Stimulated activated CD4-positive, alpha-beta T cell treated with anti-CD3 and anti-CD28 coated beads, Interleukin-12 subunit alpha, Interleukin-12 subunit beta, amount 100 ng/mL, for 24 hours (primary cell): Measurements from ENCODE around the gene SLC12A2.

Source experiments
- DNase-seq, 2 experiments: peaks; one replicate each; pipeline ENCODE4 v3.0.0-alpha.2; 2020; ENCODE audit warnings: low read depth in 2 of 2

Gene SLC12A2

DNA sequence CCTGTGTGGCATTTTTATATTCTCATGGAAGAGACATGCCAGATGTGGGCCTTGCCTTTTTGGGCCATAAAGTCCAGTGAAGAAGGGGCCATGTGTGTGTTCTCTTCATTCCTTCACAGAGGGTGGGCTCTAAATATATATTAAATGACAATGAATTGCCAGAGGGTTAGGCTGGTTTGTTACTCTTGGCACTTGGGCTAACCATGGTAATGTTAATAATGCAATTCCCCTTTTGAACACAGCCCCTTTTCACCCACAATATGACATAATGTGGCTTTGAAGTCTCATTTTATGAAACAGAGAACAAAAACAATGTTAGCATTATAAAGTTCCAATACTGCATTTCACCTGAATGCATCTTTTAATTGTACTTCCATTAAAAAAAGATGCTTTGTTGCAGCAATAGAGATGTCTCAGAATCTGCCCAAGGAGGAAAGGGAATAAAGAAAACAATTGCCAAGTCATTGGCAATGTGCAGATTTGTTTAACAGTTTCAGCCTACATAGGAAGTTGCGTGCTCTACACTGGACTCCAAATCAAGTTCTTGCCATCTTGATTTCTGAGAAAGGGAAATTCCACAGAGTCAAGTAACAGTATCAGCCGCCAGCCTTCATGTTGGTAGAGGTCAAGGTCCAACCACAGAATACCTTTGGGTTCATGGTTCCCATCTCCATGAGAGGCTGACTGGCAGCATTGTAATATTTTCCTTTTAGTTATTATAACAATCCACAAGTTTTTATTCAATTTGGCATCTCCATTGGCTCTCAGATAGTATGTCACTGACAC is 141.9 kb downstream of the SLC12A2 start:
- DNase-seq: no peak

DNA sequence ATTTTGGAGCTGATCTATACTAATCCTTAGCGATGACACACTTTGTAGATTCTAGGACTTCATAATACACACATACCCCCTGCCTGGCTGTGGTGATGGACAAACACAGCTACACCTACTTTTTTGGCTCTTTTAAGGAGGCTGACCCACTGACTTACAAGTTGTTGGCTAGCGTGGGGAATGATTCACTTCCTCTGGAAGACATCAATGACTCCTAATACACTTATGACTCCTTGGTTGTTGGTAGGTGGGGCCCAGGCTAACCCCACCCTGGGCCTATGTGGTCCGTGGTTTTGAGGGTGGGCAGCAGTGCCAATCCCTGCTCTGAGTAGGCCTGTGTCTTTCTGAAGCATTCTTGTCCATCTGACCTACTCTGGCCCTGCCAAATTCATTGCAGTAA is 144.4 kb downstream of the SLC12A2 start:
- no peak for DNase-seq

GRCh38 chr5:128228521-128228920 is 145.0 kb downstream of the SLC12A2 start:
- no peak for DNase-seq

DNA sequence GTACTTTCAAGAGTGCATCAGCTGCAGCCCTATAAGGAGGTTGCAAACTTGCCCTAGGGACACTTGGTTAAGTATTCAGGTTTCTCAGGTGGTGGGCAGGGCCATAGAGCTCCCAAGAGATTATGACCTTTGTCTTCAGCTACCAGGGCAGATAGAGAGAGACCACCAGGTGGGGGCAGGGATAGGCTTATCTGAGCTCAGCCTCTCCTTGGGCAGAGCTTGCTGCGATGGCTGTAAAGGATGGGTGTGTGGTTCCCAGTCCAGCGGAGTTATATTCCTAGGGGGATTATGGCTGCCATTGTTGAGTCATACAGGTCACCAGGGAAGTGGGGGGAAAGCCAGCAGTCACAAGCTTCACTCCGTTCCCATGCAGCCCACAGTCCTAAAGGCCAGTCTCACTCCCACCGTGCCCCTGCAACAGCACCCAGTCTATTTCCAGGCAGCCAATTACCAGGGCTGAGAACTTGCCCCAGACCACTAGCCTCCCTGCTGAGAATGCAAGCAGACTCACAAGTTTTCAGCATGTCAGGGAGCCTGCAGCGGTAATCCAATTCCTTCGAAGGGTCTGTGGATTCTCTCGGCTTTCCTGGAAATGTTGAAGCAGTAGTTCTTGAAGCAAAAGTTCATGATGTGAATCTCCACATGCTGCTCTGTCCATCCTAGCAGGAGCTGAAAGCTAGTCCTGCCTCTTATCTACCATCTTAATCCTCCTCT is 151.5 kb downstream of the SLC12A2 start:
- no peak for DNase-seq

GRCh38 chr5:128236334-128236733 is 152.8 kb downstream of the SLC12A2 start:
- DNase-seq: no peak

- no peak for DNase-seq
Measured at GRCh38 chr5:128237000-128237399, 153.4 kb downstream of the SLC12A2 start.

DNA sequence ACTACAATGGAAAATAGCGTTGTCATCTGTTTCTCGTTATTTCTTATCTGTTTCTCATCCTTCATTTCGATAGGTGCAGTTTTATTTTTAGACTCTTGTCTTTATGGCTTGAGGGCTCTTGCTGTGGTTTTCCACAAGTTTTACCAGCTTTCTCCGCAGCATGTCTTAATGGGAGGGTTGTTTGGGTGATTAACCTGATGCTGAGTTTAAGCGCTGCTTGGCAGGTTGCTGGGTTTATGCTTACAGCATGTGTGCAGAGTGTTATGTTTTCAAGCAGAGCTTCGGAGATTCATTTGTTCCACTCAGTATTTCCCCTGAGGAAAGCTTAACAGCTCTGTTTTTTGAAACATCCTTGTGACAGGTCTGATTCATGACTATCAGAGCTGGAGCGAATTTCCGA is 154.0 kb downstream of the SLC12A2 start:
- DNase-seq: no peak
